CD14-positive monocyte (primary cell): ENCODE data around the gene MAMLD1. TPM values are rescaled to one million over a fixed set of nuclear protein-coding genes. Genes with fewer than 3 reads are reported as not detected.
A peak's percentile ranks its signal among the peaks of the same experiment; 100 is the strongest.

Experiments
- DNase-seq, 3 donors: peaks; one replicate each; pipeline ENCODE4 v3.0.0-alpha.2; 2011 to 2022
- H2AFZ ChIP-seq: 2 replicates; pipeline ENCODE4 v1.6.0; 2012; ENCODE audit warnings: mild to moderate bottlenecking, low read depth, low read length, inconsistent platforms; ENCODE audit not compliant: insufficient read depth, poor library complexity, severe bottlenecking
- H3K27ac ChIP-seq, 2 donors: 1 replicate in 1 of 2; 2 replicates in 1 of 2; pipeline ENCODE4 v1.5.1; 2012 to 2013; ENCODE audit warnings: low read length in 2 of 2, control low read depth in 1 of 2, inconsistent platforms in 1 of 2, low read depth in 1 of 2, mild to moderate bottlenecking in 1 of 2
- H3K27me3 ChIP-seq, 2 donors: one replicate each; pipeline versions ENCODE4 v1.6.0 to v1.6.1; 2011 to 2013; ENCODE audit warnings: low read length in 2 of 2; ENCODE audit not compliant: control insufficient read depth in 2 of 2, insufficient read depth in 2 of 2
- H3K36me3 ChIP-seq, 2 donors: replicated peaks in 1 of 2; 1 replicate in 1 of 2; 2 replicates in 1 of 2; pipeline versions ENCODE4 v1.5.1 to v1.6.1; 2012 to 2013; ENCODE audit warnings: low read length in 2 of 2, control low read depth in 1 of 2, inconsistent platforms in 1 of 2, mild to moderate bottlenecking in 1 of 2; ENCODE audit not compliant: insufficient read depth in 2 of 2, control insufficient read depth in 1 of 2
- H3K4me1 ChIP-seq, 2 donors: 1 replicate in 1 of 2; 2 replicates in 1 of 2; pipeline versions ENCODE4 v1.5.1 to v1.6.1; 2012 to 2013; ENCODE audit warnings: low read length in 2 of 2, control low read depth in 1 of 2, inconsistent platforms in 1 of 2, mild to moderate bottlenecking in 1 of 2, moderate library complexity in 1 of 2; ENCODE audit not compliant: insufficient read depth in 2 of 2, control insufficient read depth in 1 of 2
- H3K4me2 ChIP-seq: replicated peaks from 2 replicates; pipeline ENCODE3; 2012; ENCODE audit warnings: low read length, moderate library complexity, mild to moderate bottlenecking; ENCODE audit not compliant: poor library complexity, severe bottlenecking; ENCODE audit errors: extremely low read depth
- H3K4me3 ChIP-seq, 3 experiments: fragments of 200-600 bp in 1 of 3; sonication (generic) in 1 of 3; replicated peaks in 1 of 3; 1 replicate in 2 of 3; 2 replicates in 1 of 3; pipeline ENCODE4 v1.5.1; 2011 to 2013; ENCODE audit warnings: low read length in 3 of 3, mild to moderate bottlenecking in 3 of 3, control low read depth in 2 of 3, low read depth in 2 of 3, inconsistent platforms in 1 of 3, moderate library complexity in 1 of 3
- H3K79me2 ChIP-seq: 2 replicates; pipeline ENCODE4 v1.6.0; 2012; ENCODE audit warnings: mild to moderate bottlenecking, control low read depth, inconsistent platforms, low read length, moderate library complexity; ENCODE audit not compliant: insufficient read depth
- H3K9ac ChIP-seq: 2 replicates; pipeline ENCODE4 v1.6.0; 2017; ENCODE audit warnings: low read length, mild to moderate bottlenecking; ENCODE audit not compliant: insufficient read depth, poor library complexity, severe bottlenecking
- H3K9me3 ChIP-seq, 2 donors: replicated peaks in 1 of 2; 1 replicate in 1 of 2; 2 replicates in 1 of 2; pipeline versions ENCODE4 v1.5.1 to v1.6.1; 2012 to 2013; ENCODE audit warnings: low read length in 2 of 2, control low read depth in 1 of 2; ENCODE audit not compliant: control insufficient read depth in 1 of 2, insufficient read depth in 1 of 2
- H4K20me1 ChIP-seq: 2 replicates; pipeline ENCODE4 v1.6.0; 2012; ENCODE audit warnings: mild to moderate bottlenecking, low read length, control low read depth, moderate library complexity; ENCODE audit not compliant: insufficient read depth
- H3K27ac Mint-ChIP-seq, 7 donors: one replicate each; pipeline ENCODE4 v1.8.0; 2020; ENCODE audit warnings: mild to moderate bottlenecking in 7 of 7, mixed read lengths in 7 of 7, moderate library complexity in 6 of 7, inconsistent platforms in 2 of 7
- H3K27me3 Mint-ChIP-seq, 3 donors: one replicate each; pipeline ENCODE4 v1.8.0; 2021 to 2022; ENCODE audit warnings: low read depth in 3 of 3, mild to moderate bottlenecking in 3 of 3, mixed read lengths in 3 of 3, moderate library complexity in 3 of 3, inconsistent platforms in 1 of 3
- H3K36me3 Mint-ChIP-seq, 2 donors: one replicate each; pipeline ENCODE4 v1.8.0; 2020; ENCODE audit warnings: mixed read lengths in 2 of 2, inconsistent platforms in 1 of 2, mild to moderate bottlenecking in 1 of 2
- H3K4me1 Mint-ChIP-seq: one replicate; pipeline ENCODE4 v1.8.0; 2020; ENCODE audit warnings: mild to moderate bottlenecking, mixed read lengths
- H3K4me3 Mint-ChIP-seq, 2 donors: one replicate each; pipeline ENCODE4 v1.8.0; 2020; ENCODE audit warnings: mild to moderate bottlenecking in 2 of 2, mixed read lengths in 2 of 2, moderate library complexity in 1 of 2
- H3K9me3 Mint-ChIP-seq, 7 donors: one replicate each; pipeline ENCODE4 v1.8.0; 2020 to 2022; ENCODE audit warnings: mixed read lengths in 7 of 7, mild to moderate bottlenecking in 6 of 7, moderate library complexity in 6 of 7, inconsistent platforms in 2 of 7
- CTCF ChIP-seq: fragments of 200-600 bp; IDR thresholded peaks from one replicate; pipeline ENCODE4 v1.8.0; 2022; ENCODE audit warnings: antibody characterized with exemption, mild to moderate bottlenecking
- WGBS: methylation state at CpG from one replicate; pipeline ENCODE4 v1.1.5; 2013; ENCODE audit warnings: missing lambda C conversion rate; ENCODE audit not compliant: insufficient coverage; 5-methylcytosine and 5-hydroxymethylcytosine counted together
- intact Hi-C, 2 donors: fragments of 100-400 bp; cut with micrococcal nuclease; formaldehyde crosslinking; loops; one replicate each; pipeline versions ENCODE4 v1.15.0 to v1.15.1; 2023
- polyA plus RNA-seq, 3 donors: library from polyadenylated mRNA; depleted of rRNA in 1 of 3; unstranded in 2 of 3; stranded (reverse) in 1 of 3; fragments of 300-500 nt in 2 of 3; fragments of >200 nt in 1 of 3; fragmentation: Illumina TruSeq in 2 of 3; gene quantifications; 1 replicate in 2 of 3; 2 replicates in 1 of 3; pipeline ENCODE4 v1.2.3, GENCODE V29; 2012 to 2021

MAMLD1 gene
- polyA plus RNA-seq, 3 donors = not detected

- no peaks in the 10 kb centered on the region for H3K36me3 ChIP-seq
Observed at GRCh38 chrX:150370589-150371312, 7.6 kb downstream of the MAMLD1 start.

GRCh38 chrX:150371877-150372276 lies 8.8 kb downstream of the MAMLD1 start:
- Mint-ChIP-seq H3K4me1 (peaks cover 2% of the 10 kb centered on the region), H3K9me3 (peaks cover 0 to 7% (median 2%) of the 10 kb centered on the region in 7 donors), H3K27ac (peak overlapping the region in 1 of 7 donors; percentile 81), H3K27me3 (peaks cover 1 to 12% (median 5%) of the 10 kb centered on the region in 3 donors), H3K4me3 (no peak overlapping the region), H3K36me3 (no peaks in the 10 kb centered on the region)
- intact Hi-C loops = no loop called here
- Histone ChIP-seq H3K79me2 (no peaks in the 10 kb centered on the region), H3K4me1 (peaks cover 2% of the 10 kb centered on the region in 2 donors), H3K4me2 (no peak overlapping the region), H3K27me3 (peaks cover 2 to 5% of the 10 kb centered on the region in 2 donors), H3K4me3 (no peak overlapping the region), H4K20me1 (no peaks in the 10 kb centered on the region), H3K9me3 (no peaks in the 10 kb centered on the region), H3K27ac (no peak overlapping the region), H2AFZ (no peak overlapping the region), H3K9ac (no peak overlapping the region), H3K36me3 (no peaks in the 10 kb centered on the region)
- WGBS = 100% methylated on average over 6 of the region's 6 CpGs
- no peak for DNase-seq
- TF ChIP-seq CTCF = no peak

More at GRCh38 chrX:150370589-150371312, 7.6 kb downstream of the MAMLD1 start:
- H3K4me3 Mint-ChIP-seq = no peak overlapping the region
- no peak overlapping the region for H3K27ac ChIP-seq
- peaks cover 8 to 16% of the 10 kb centered on the region in 2 donors for H3K27me3 ChIP-seq
- DNase-seq = no peak
- no peak overlapping the region for H2AFZ ChIP-seq
- WGBS = no CpG with 5 or more reads among the region's 5 CpGs
- no peaks in the 10 kb centered on the region for H3K9me3 ChIP-seq
- peaks cover 14% of the 10 kb centered on the region in 2 donors for H3K4me1 ChIP-seq
- H3K27me3 Mint-ChIP-seq = peaks cover 11 to 23% (median 16%) of the 10 kb centered on the region in 3 donors
- no peak overlapping the region for H3K27ac Mint-ChIP-seq
- H3K4me2 ChIP-seq = no peak overlapping the region
- H3K4me1 Mint-ChIP-seq = peaks cover 13% of the 10 kb centered on the region
- H4K20me1 ChIP-seq = no peaks in the 10 kb centered on the region
- no peak overlapping the region for H3K4me3 ChIP-seq
- H3K9me3 Mint-ChIP-seq = peaks cover 0 to 12% (median 3%) of the 10 kb centered on the region in 7 donors
- H3K36me3 Mint-ChIP-seq = peaks cover 0 to 1% of the 10 kb centered on the region in 2 donors
- TF ChIP-seq CTCF = no peak
- no peak overlapping the region for H3K9ac ChIP-seq
- H3K79me2 ChIP-seq = no peaks in the 10 kb centered on the region
- intact Hi-C loops = no loop called here
